Measurements from ENCODE around the gene SRRM1.

DNA sequence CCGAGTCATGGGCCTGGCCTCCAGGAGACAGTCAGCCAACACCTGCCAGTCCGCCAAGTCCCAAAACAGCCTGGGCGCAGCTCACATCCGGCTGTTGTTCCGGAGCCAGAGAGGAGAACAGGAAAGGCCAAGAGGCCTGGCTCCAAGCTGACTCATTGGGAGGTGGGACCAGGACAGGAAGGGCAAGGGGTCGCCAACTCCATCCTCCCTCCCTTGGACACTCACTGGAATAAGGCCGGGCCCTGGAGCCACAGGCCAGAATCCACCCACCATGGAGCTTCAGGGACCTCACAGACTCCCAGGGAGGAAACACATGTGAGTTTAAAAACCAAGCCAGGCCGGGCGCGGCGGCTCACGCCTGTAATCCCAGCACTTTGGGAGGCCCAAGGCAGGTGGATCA, 77.0 kb downstream of the SRRM1 start:
- TF ChIP-seq, protein P1, sequence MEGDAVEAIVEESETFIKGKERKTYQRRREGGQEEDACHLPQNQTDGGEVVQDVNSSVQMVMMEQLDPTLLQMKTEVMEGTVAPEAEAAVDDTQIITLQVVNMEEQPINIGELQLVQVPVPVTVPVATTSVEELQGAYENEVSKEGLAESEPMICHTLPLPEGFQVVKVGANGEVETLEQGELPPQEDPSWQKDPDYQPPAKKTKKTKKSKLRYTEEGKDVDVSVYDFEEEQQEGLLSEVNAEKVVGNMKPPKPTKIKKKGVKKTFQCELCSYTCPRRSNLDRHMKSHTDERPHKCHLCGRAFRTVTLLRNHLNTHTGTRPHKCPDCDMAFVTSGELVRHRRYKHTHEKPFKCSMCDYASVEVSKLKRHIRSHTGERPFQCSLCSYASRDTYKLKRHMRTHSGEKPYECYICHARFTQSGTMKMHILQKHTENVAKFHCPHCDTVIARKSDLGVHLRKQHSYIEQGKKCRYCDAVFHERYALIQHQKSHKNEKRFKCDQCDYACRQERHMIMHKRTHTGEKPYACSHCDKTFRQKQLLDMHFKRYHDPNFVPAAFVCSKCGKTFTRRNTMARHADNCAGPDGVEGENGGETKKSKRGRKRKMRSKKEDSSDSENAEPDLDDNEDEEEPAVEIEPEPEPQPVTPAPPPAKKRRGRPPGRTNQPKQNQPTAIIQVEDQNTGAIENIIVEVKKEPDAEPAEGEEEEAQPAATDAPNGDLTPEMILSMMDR (IDR thresholded peaks at IDR 0.05) = no peak
- TF ChIP-seq POLR2A (IDR thresholded peaks at IDR 0.05; ENCODE audit: low read depth) = no peak

Measured in esophagus muscularis mucosa (tissue), 3 donors.